Choroid plexus epithelial cell (primary cell): Measurements from ENCODE around the gene MX2.
"Not testable (repeated sequence)": the region's sequence is repeated elsewhere in the genome, so short reads cannot be mapped to it uniquely, and the experiment has no call there.

Source experiments
- DNase-seq: peaks from one replicate; pipeline ENCODE4 v3.0.0-alpha.2; 2010; ENCODE audit warnings: low read depth
- H3K4me3 ChIP-seq: 2 replicates; pipeline ENCODE4 v1.5.1; 2011; ENCODE audit warnings: low read depth, mild to moderate bottlenecking, control low read depth, low read length, moderate library complexity
- TF ChIP-seq, protein P1 (sequence below): conservative IDR thresholded peaks from 2 replicates; pipeline ENCODE4 v1.5.1; 2011; ENCODE audit warnings: low read depth, mild to moderate bottlenecking, control low read depth, inconsistent platforms, low read length, moderate library complexity

The MX2 gene, protein sequence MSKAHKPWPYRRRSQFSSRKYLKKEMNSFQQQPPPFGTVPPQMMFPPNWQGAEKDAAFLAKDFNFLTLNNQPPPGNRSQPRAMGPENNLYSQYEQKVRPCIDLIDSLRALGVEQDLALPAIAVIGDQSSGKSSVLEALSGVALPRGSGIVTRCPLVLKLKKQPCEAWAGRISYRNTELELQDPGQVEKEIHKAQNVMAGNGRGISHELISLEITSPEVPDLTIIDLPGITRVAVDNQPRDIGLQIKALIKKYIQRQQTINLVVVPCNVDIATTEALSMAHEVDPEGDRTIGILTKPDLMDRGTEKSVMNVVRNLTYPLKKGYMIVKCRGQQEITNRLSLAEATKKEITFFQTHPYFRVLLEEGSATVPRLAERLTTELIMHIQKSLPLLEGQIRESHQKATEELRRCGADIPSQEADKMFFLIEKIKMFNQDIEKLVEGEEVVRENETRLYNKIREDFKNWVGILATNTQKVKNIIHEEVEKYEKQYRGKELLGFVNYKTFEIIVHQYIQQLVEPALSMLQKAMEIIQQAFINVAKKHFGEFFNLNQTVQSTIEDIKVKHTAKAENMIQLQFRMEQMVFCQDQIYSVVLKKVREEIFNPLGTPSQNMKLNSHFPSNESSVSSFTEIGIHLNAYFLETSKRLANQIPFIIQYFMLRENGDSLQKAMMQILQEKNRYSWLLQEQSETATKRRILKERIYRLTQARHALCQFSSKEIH

DNA sequence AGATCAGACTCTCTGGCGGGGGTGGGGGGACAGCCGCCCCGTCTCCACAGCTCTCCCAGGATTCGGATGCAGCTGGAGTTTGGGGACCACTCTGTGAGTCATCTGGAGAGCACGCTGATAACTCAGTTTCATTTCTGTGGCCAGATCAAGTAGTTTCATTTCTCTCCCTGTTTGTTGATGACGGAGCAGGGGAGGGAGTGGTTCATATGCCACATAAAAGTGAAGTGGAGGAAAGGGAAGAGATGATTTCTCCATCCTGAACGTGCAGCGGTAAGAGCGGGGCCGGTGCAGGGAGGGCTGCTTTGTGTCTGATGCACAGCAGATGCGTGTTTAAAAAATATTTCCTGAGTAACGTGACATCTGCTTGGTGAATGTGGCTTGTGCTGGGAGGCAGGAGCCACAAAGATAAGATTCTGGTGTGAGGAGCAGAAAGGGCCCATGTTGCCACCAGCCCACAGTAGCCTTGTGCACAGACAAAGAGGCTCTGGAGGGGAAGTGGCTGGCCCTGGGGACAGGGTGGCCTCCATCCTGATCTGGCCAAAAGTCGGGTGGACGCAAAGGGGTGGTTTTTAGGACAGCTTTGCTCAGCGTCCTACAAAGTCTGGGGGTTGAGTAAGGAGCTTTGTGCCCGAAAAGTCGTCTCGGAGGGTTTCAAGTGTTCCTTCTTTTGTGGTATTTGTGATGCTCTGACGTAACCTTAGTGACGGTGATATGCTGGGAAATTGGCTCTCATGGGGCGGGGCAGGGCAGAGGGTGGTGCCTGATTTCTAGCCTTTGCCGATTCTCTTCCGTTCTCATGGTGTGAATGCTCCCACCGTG, at the start of gene MX2:
Gene MX2 (plus strand): TSS at position 242 of the 819 bp plus-strand sequence. CDS start 14,880 bp downstream, outside the sequence.
- DNase-seq, result peak; percentile 69
- H3K4me3 ChIP-seq, result no peak within 1 kb of the TSS
- TF ChIP-seq, protein P1, sequence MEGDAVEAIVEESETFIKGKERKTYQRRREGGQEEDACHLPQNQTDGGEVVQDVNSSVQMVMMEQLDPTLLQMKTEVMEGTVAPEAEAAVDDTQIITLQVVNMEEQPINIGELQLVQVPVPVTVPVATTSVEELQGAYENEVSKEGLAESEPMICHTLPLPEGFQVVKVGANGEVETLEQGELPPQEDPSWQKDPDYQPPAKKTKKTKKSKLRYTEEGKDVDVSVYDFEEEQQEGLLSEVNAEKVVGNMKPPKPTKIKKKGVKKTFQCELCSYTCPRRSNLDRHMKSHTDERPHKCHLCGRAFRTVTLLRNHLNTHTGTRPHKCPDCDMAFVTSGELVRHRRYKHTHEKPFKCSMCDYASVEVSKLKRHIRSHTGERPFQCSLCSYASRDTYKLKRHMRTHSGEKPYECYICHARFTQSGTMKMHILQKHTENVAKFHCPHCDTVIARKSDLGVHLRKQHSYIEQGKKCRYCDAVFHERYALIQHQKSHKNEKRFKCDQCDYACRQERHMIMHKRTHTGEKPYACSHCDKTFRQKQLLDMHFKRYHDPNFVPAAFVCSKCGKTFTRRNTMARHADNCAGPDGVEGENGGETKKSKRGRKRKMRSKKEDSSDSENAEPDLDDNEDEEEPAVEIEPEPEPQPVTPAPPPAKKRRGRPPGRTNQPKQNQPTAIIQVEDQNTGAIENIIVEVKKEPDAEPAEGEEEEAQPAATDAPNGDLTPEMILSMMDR, result no peak

DNA sequence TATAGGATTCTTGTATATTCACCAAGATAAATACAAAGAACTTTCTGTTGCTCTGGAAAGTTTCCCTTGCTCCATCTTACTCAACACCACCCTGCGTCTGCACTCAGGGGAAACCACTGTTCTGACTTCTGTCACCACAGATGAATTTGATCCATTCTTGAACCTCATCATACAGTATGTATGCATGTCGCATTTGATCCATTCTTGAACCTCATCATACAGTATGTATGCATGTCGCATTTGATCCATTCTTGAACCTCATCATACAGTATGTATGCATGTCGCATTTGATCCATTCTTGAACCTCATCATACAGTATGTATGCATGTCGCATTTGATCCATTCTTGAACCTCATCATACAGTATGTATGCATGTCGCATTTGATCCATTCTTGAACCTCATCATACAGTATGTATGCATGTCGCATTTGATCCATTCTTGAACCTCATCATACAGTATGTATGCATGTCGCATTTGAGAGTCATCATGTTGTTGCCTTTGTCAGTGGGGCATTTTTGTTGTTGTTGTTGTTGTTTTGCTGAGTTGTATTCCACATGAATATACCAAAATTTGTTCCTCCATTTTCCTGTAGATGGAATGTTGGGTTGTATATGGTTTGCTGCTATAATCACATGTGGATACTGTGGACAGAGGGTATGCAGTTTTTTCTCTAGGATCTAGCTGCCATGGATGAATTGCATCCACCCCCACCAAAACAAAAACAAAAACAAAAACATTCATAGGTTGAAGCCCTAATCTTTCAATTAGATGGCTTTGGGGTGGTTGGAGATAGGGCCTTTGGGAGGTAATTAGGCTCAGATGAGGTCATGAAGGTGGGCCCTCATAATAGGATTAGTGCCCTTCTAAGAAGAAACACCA, 48.3 kb upstream of the MX2 start:
- DNase-seq, H3K4me3 ChIP-seq: not testable (repeated sequence)

DNA sequence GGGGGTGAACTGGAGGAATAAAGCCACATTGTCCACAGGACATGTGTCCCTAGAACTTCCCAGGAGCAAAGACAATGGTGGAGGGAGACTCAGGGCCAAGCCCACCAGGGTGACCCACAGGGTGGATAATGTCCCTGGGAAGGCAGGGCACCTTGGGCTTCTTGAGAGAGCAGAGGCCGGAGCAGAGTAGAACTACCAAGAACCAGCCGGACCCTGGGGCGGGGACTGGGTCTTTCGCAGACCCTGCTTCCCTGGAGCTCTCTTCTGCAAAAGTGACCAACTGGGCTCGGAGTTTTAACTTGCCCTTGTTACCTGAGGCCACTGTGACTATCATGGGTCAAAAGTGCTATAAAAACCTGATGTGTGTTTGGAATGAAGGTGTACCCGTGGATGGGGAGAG, 46.1 kb upstream of the MX2 start:
- H3K4me3 ChIP-seq, result no peak overlapping the region
- DNase-seq, result no peak
- TF ChIP-seq, protein P1, result no peak

DNA sequence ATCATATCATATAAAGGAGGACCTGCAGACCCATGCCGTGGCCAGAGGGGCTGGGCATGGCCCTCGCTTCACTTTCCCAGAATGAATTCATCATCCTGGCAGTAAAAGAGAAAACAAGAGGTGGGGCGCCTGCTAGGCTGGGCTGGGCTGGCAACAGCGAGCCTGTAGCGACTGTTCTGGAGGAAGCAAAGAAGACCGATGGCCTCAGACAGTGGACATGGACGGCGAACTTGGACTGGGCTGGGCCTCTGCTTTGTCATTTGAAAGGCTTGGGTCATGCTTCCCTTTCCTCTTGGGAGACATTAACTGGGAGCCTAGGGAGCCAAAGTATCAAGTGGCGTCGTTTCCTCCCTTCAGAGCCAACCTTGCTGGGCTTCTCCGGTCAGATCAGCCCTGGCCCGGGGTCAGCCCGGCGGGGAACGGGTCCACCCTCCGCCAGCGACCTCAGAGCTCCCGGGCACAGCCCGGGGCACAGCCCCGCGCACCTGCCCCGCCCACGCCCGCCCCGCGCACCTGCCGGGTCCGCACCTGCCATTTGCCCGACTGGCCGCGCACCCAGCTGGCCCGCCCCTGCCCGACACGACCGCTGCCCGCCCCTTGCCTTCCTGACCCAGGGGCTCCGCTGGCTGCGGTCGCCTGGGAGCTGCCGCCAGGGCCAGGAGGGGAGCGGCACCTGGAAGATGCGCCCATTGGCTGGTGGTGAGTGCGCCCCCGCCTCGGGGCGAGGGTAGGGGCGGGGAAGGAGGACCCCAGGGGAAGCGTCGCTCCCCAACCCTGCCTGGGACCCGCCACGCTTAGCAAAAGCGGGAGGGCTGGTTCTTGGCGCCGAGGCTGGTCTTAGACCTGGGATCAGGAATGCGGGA, 45.4 kb upstream of the MX2 start, which contains the start of gene FAM3B:
Gene FAM3B (plus strand): TSS at position 602 of the 863 bp plus-strand sequence. CDS start 79 bp downstream, at position 681.
- TF ChIP-seq, protein P1, result no peak
- DNase-seq, result no peak
- H3K4me3 ChIP-seq, result no peak within 1 kb of the TSS

DNA sequence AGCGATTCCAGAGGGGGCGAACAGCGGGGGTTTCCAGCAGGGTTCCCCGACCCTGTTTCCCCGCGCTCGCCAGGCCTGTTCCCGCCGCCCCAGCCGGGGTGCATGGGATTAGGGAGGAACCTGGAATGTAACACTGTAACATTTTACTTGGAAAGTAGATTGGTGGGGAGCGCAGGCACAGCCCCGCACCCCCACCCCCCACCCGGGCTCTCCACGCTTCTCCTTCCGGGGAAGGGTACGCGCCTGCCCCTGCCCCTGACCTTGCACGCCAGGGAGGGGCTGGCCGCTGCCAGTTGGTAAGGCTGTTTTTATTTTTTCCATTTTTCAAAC, 44.8 kb upstream of the MX2 start:
- TF ChIP-seq, protein P1, result no peak
- DNase-seq, result no peak
- H3K4me3 ChIP-seq, result no peak overlapping the region

GRCh38 chr21:41317458-41317857, 44.4 kb upstream of the MX2 start:
- no peak for DNase-seq
- H3K4me3 ChIP-seq, result no peak overlapping the region
- TF ChIP-seq, protein P1, result no peak
